ENCODE results near the gene MYL2.

The MYL2 gene

DNA sequence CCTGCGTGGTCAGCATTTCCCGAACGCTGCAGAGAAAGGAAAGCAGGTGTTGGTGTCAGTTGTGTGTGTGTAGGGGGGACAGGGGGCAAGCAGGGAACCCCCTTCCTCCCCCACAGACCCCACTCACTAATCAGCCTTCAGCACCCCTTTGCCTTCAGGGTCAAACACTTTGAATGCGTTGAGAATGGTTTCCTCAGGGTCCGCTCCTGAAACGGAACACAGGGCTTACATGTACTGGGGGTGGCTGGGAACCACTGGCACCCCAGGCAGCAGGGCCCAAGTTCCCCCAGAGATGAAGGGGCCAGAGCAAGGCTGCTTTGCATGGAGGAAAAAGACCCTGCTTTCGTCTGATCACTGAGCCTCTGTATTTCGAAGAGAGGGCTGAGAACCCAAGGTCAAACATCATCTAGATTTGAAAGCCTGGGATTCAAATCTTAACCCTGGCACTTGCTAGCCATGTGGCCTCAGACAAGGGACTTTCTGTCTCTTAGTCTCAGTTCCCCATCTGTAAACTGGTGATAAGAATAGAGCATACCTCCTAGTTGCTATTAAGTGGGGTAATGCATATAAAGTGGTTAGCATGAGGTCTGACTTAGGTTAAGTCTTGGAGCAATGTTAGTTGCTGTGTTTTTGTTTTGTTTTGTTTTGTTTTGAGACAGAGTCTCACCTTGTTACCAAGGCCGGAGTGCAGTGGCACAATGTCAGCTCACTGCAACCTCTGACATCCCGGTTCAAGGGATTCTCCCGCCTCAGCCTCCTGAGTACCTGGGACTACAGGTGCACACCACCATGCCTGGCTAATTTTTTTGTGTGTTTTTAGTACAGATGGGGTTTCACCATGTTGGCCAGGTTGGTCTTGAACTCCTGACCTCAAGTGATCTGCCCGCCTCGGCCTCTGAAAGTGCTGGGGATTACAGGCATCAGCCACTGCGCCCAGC, 7.0 kb downstream of the MYL2 start:
- TF ChIP-seq, protein P1, sequence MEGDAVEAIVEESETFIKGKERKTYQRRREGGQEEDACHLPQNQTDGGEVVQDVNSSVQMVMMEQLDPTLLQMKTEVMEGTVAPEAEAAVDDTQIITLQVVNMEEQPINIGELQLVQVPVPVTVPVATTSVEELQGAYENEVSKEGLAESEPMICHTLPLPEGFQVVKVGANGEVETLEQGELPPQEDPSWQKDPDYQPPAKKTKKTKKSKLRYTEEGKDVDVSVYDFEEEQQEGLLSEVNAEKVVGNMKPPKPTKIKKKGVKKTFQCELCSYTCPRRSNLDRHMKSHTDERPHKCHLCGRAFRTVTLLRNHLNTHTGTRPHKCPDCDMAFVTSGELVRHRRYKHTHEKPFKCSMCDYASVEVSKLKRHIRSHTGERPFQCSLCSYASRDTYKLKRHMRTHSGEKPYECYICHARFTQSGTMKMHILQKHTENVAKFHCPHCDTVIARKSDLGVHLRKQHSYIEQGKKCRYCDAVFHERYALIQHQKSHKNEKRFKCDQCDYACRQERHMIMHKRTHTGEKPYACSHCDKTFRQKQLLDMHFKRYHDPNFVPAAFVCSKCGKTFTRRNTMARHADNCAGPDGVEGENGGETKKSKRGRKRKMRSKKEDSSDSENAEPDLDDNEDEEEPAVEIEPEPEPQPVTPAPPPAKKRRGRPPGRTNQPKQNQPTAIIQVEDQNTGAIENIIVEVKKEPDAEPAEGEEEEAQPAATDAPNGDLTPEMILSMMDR (IDR thresholded peaks at IDR 0.05; ENCODE audit: low read depth, low read length, missing control alignments), result no peak
- no peak overlapping the region for H3K4me3 ChIP-seq (ENCODE audit: low read depth, low read length)
- DNase-seq (ENCODE audit: low read depth), result no peak
- in situ Hi-C loops (cut with HindIII; ENCODE audit: low sequenced_read_pairs), result no loop called here

GRCh38 chr12:110912263-110912662, 8.1 kb downstream of the MYL2 start:
- no peak for DNase-seq (ENCODE audit: low read depth)
- in situ Hi-C loops (cut with HindIII; ENCODE audit: low sequenced_read_pairs), result no loop called here
- TF ChIP-seq, protein P1 (IDR thresholded peaks at IDR 0.05; ENCODE audit: low read depth, low read length, missing control alignments), result no peak
- H3K4me3 ChIP-seq (ENCODE audit: low read depth, low read length), result no peak overlapping the region

GRCh38 chr12:110908377-110909152, 11.8 kb downstream of the MYL2 start:
- in situ Hi-C loops (cut with HindIII; ENCODE audit: low sequenced_read_pairs), result no loop called here
- DNase-seq (ENCODE audit: low read depth), result no peak
- TF ChIP-seq, protein P1 (IDR thresholded peaks at IDR 0.05; ENCODE audit: low read depth, low read length, missing control alignments), result no peak
- H3K4me3 ChIP-seq (ENCODE audit: low read depth, low read length), result no peak overlapping the region

GRCh38 chr12:110907583-110907982, 12.8 kb downstream of the MYL2 start:
- in situ Hi-C loops (cut with HindIII; ENCODE audit: low sequenced_read_pairs), result no loop called here
- TF ChIP-seq, protein P1 (IDR thresholded peaks at IDR 0.05; ENCODE audit: low read depth, low read length, missing control alignments), result no peak
- no peak overlapping the region for H3K4me3 ChIP-seq (ENCODE audit: low read depth, low read length)
- no peak for DNase-seq (ENCODE audit: low read depth)

DNA sequence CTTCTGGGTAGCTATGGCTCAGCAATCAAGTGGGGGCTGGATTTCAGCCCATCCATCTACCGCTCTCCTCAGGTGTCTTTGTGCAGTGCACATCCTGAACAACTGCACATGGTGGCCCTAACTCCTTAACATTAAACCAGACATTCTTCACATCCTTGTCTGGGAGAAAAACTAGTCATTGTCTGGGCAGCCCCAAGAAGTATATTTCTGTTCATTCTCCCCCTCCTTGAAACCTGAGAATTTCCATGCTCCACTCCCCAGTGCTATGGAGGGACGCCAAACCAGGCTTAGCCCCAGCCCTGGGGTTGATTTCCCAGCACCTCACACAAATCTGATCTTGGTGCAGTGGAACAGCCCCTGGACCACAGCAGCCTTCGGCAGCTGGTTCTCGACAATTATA, 13.4 kb downstream of the MYL2 start:
- TF ChIP-seq, protein P1 (IDR thresholded peaks at IDR 0.05; ENCODE audit: low read depth, low read length, missing control alignments), result no peak
- no peak overlapping the region for H3K4me3 ChIP-seq (ENCODE audit: low read depth, low read length)
- in situ Hi-C loops (cut with HindIII; ENCODE audit: low sequenced_read_pairs), result no loop called here
- DNase-seq (ENCODE audit: low read depth), result no peak

GRCh38 chr12:110906516-110906915, 13.9 kb downstream of the MYL2 start:
- in situ Hi-C loops (cut with HindIII; ENCODE audit: low sequenced_read_pairs), result no loop called here
- no peak for DNase-seq (ENCODE audit: low read depth)
- TF ChIP-seq, protein P1 (IDR thresholded peaks at IDR 0.05; ENCODE audit: low read depth, low read length, missing control alignments), result no peak

More at GRCh38 chr12:110906516-110906915, 13.9 kb downstream of the MYL2 start:
- H3K4me3 ChIP-seq (ENCODE audit: low read depth, low read length), result no peak overlapping the region

Measured in astrocyte of the cerebellum (primary cell).